RCC 7860 (cell line): Measurements from ENCODE around the gene NLK.
"Not testable (repeated sequence)": the region's sequence is repeated elsewhere in the genome, so short reads cannot be mapped to it uniquely, and the experiment has no call there.

Source experiments
- DNase-seq: peaks from one replicate; pipeline ENCODE4 v3.0.0-alpha.2; 2015; ENCODE audit warnings: low spot score
- FAIRE-seq: peaks from 2 replicates; lab custom pipeline; 2012; peaks lifted over from hg19 to GRCh38; lab: Jason Lieb, UNC

Gene NLK

DNA sequence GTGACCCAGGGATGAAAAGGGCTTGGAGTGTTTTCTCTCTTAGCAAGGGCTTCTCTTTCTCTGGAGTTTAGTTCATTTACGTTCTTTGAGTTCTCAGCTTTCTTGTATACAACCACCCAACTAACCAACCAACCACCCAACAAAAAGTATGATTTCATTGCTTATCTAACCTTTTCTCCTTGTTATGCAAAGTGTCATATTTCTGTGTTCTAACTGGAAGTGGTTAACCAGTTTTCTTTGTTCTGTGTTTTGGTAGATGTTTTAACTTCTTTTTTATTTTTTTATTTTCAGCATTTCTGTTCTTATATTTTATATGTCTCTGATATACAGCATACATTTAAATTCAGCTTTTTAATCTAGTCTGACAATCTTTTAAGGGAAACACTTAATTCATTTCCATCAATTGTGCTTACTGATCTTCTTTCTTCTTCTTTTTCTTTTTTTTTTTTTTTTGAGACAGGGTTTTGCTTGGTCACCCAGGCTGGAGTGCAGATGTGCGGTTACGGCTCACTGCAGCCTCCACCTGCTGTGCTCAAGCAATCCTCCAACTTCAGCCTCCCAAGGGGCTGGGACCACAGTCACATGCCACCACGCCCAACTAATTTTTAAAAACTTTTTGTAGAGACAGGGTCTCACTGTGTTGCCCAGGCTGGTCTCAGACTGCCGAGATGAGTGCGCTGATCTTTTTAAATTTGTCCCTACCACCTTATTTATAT lies 29.6 kb downstream of the NLK start:
- no peak for FAIRE-seq
- no peak for DNase-seq

GRCh38 chr17:28072936-28073533 lies 30.6 kb downstream of the NLK start:
- FAIRE-seq (no peak), DNase-seq (no peak)

- no peak for FAIRE-seq
- no peak for DNase-seq
These were observed 31.5 kb downstream of the NLK start for GRCh38 chr17:28074010-28074409.

- no peak for DNase-seq
These were observed 33.7 kb downstream of the NLK start for GRCh38 chr17:28076144-28076543.

GRCh38 chr17:28077140-28077539 lies 34.7 kb downstream of the NLK start:
- FAIRE-seq, DNase-seq: not testable (repeated sequence)

More at GRCh38 chr17:28076144-28076543, 33.7 kb downstream of the NLK start:
- no peak for FAIRE-seq

GRCh38 chr17:28078341-28079229 lies 36.1 kb downstream of the NLK start:
- DNase-seq (no peak), FAIRE-seq (no peak)

DNA sequence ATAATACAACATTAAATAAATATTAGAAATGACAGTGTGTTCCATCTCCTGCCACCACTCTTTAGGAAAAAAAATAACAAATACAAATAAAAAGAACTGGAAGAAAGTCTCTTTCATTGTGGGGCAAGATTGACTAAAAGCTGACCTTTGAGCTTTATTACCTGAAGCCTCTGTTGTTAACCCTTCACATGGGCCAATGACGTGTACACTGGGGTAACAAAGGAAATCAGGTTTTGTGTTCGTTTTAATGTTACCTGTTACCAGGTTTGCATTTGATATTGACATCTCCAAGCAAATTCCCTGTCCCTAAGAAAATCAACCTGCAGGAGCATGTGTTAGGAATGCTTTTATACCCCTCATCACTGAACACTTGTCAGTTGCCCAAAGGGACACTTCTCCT lies 39.0 kb downstream of the NLK start:
- no peak for FAIRE-seq

DNA sequence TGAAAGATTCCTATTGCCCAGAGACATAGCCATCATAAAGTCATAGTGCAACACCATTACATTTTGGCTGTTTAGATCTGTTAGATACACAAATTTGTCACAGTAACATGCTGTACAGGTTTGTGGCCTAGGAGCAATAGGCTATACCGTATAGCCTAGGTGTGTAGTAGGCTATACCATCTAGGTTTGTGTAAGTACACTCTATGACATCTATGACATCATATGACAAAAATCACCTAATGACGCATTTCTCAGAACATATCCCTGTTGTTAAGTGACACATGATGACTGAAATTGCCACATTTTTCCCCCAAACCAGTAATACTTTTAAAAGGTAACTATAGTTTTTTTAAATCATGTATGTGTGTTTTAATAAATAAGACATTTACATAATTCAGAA lies 43.3 kb downstream of the NLK start:
- FAIRE-seq = no peak
- DNase-seq = no peak

More for the DNA sequence above, 39.0 kb downstream of the NLK start:
- no peak for DNase-seq

- FAIRE-seq (peak; percentile 91), DNase-seq (peak; percentile 36)
These were observed 44.0 kb downstream of the NLK start for GRCh38 chr17:28086519-28086918.

GRCh38 chr17:28087743-28088142 lies 45.3 kb downstream of the NLK start:
- DNase-seq (no peak), FAIRE-seq (no peak)

GRCh38 chr17:28090551-28090950 lies 48.1 kb downstream of the NLK start:
- FAIRE-seq (no peak), DNase-seq (no peak)

DNA sequence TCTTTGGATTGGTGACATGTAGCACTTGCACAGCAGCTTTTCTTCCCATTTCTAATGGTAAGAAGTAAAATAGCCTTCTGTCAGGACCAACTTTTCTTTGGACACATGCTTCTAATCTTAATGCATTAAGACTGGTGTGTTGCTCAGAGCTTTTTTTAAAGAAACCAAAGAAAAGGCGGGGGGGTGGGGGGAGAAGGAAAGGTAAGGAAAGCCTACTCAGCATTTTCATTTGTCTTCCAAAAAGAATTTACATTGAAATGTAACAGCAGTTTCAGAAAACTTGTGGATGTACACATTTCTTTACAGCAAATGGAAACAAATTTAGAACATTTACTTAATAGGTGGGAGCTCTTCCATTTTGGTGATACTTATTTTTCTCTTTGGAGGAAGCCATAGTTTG lies 49.6 kb downstream of the NLK start:
- DNase-seq = no peak

GRCh38 chr17:28093999-28094716 lies 51.7 kb downstream of the NLK start:
- DNase-seq = no peak
- no peak for FAIRE-seq

More for the DNA sequence above, 49.6 kb downstream of the NLK start:
- FAIRE-seq = no peak

- no peak for FAIRE-seq
- DNase-seq = no peak
These were observed 54.3 kb downstream of the NLK start for GRCh38 chr17:28096756-28097155.

GRCh38 chr17:28097254-28097653 lies 54.8 kb downstream of the NLK start:
- peak; percentile 15 for FAIRE-seq
- DNase-seq = no peak

- DNase-seq = no peak
These were observed 55.4 kb downstream of the NLK start for GRCh38 chr17:28097901-28098300.

GRCh38 chr17:28098591-28098990 lies 56.1 kb downstream of the NLK start:
- FAIRE-seq, DNase-seq: not testable (repeated sequence)

More at GRCh38 chr17:28097901-28098300, 55.4 kb downstream of the NLK start:
- no peak for FAIRE-seq

DNA sequence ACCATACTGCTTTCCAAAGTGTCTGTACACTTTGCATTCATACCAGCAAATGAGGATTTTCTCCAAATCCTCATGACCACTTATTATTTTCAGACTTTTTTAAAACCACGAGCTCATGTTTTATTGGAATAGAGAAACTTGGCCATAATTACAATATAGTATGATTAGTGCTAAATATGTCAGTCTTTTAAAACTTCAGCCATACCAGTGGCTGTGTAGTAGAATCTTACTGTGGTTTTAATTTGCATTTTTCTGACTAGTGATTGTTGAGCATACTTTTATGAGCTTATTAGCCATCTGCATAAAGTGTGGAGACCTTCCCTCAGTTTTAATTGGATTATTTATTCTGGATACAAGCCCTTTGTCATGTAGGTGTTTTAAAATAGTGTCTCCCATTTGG lies 57.8 kb downstream of the NLK start:
- no peak for FAIRE-seq
- DNase-seq = no peak

GRCh38 chr17:28100936-28101335 lies 58.5 kb downstream of the NLK start:
- FAIRE-seq (no peak), DNase-seq (no peak)

- FAIRE-seq = no peak
- no peak for DNase-seq
These were observed 59.4 kb downstream of the NLK start for GRCh38 chr17:28101919-28102318.

DNA sequence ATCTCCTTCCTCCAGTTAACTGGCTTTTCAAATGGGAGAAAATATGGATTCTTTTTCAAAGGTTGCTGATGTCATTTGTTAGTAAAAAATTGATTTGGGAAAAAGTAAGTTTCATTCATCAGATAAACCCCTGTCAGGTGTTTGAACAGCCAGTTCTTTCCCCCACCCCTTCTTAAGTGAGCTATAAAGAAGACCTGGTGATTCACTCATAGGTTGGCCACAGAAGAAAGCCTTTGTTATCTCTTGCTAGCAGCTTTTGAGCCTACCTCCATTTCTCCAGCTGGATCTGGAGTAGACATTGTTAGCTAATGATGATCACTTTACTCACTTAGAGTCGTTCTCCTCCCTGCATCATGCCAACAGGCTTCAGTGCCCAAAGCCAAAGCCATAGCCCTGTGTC lies 63.0 kb downstream of the NLK start:
- no peak for FAIRE-seq

More for the DNA sequence above, 63.0 kb downstream of the NLK start:
- DNase-seq = no peak
